ENCODE results near the gene CTNNA3.

DNA sequence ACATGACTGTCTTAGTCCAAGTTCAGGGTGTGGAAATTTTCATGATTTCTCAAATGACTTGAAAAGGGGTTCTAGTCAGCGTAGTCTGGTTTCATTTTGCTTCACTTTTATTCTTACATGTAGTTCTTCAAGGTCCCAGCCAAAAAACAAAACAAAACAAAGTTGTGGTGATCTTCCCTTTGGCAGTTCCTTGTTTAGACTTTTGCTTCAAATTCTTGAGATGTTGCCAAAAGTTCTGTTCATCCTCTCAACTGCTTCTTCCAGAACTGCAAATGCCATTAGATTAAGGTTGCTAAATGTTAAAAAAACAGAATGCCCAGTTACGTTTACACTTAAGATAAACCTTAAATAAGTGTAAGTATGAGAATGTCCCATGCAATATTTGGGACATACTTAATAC is 1140.9 kb downstream of the CTNNA3 start:
- TF ChIP-seq, protein P1, sequence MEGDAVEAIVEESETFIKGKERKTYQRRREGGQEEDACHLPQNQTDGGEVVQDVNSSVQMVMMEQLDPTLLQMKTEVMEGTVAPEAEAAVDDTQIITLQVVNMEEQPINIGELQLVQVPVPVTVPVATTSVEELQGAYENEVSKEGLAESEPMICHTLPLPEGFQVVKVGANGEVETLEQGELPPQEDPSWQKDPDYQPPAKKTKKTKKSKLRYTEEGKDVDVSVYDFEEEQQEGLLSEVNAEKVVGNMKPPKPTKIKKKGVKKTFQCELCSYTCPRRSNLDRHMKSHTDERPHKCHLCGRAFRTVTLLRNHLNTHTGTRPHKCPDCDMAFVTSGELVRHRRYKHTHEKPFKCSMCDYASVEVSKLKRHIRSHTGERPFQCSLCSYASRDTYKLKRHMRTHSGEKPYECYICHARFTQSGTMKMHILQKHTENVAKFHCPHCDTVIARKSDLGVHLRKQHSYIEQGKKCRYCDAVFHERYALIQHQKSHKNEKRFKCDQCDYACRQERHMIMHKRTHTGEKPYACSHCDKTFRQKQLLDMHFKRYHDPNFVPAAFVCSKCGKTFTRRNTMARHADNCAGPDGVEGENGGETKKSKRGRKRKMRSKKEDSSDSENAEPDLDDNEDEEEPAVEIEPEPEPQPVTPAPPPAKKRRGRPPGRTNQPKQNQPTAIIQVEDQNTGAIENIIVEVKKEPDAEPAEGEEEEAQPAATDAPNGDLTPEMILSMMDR (IDR thresholded peaks at IDR 0.05): no peak
- TF ChIP-seq POLR2A (IDR thresholded peaks at IDR 0.05): no peak

All from uterus (tissue), 2 donors.